H1 (cell line): ENCODE measurements around the gene AP2A2. TPM values are rescaled to one million over a fixed set of nuclear protein-coding genes. Genes with fewer than 3 reads are reported as not detected.

Experiments
- CTCF ChIA-PET: fragments of 300-600 bp; sonication (Branson Sonifier 250); formaldehyde crosslinking; loops from one replicate; lab custom pipeline; 2021; ENCODE audit not compliant: partially characterized antibody; lab: Charles Lee
- POLR2A ChIA-PET: fragments of 300-600 bp; sonication (Branson Sonifier 250); formaldehyde crosslinking; loops from one replicate; lab custom pipeline; 2021; ENCODE audit warnings: inconsistent platforms; ENCODE audit not compliant: partially characterized antibody; lab: Charles Lee
- DNase-seq, 2 experiments: peaks; one replicate each; pipeline versions ENCODE4 v3.0.0 to v3.0.0-alpha.2; 2010 to 2022; ENCODE audit warnings: low spot score in 2 of 2, low read depth in 1 of 2, mixed read lengths in 1 of 2
- FAIRE-seq: peaks from 2 replicates; lab custom pipeline; 2011; peaks lifted over from hg19 to GRCh38; lab: Jason Lieb, UNC
- H2AFZ ChIP-seq: 2 replicates; pipeline ENCODE4 v1.8.1; 2012; ENCODE audit warnings: low read length, inconsistent platforms
- H2AK5ac ChIP-seq: 2 replicates; pipeline ENCODE4 v1.6.1; 2013; ENCODE audit warnings: low read depth, low read length
- H2BK120ac ChIP-seq: replicated peaks from 2 replicates; pipeline ENCODE3; 2013; ENCODE audit warnings: low read depth, low read length, inconsistent platforms
- H2BK12ac ChIP-seq: 2 replicates; pipeline ENCODE4 v1.6.1; 2013; ENCODE audit warnings: low read depth, low read length
- H2BK15ac ChIP-seq: 2 replicates; pipeline ENCODE4 v1.6.1; 2013; ENCODE audit warnings: low read length
- H2BK20ac ChIP-seq: 2 replicates; pipeline ENCODE4 v1.6.1; 2013; ENCODE audit warnings: low read length
- H2BK5ac ChIP-seq: 2 replicates; pipeline ENCODE4 v1.6.1; 2013; ENCODE audit warnings: low read depth, low read length
- H3K14ac ChIP-seq: 2 replicates; pipeline ENCODE4 v1.6.1; 2013; ENCODE audit warnings: inconsistent platforms; ENCODE audit not compliant: insufficient read length
- H3K18ac ChIP-seq: 2 replicates; pipeline ENCODE4 v1.6.1; 2013; ENCODE audit warnings: low read length; ENCODE audit errors: extremely low read depth
- H3K23ac ChIP-seq: 2 replicates; pipeline ENCODE4 v1.6.1; 2013; ENCODE audit warnings: inconsistent platforms; ENCODE audit not compliant: insufficient read length
- H3K23me2 ChIP-seq: 2 replicates; pipeline ENCODE4 v1.6.1; 2013; ENCODE audit warnings: low read depth, low read length
- H3K27ac ChIP-seq: 2 replicates; pipeline ENCODE4 v1.6.1; 2011; ENCODE audit warnings: low read depth, low read length, inconsistent platforms
- H3K27me3 ChIP-seq, 4 experiments: replicated peaks in 1 of 4; 1 replicate in 1 of 4; 2 replicates in 3 of 4; pipeline versions ENCODE4 v1.6.1 to v1.8.1; 2011 to 2013; ENCODE audit warnings: low read length in 3 of 4, mild to moderate bottlenecking in 3 of 4, inconsistent platforms in 2 of 4, mixed read lengths in 2 of 4, moderate library complexity in 1 of 4; ENCODE audit not compliant: control insufficient read depth in 3 of 4, insufficient read depth in 3 of 4; ENCODE audit errors: extremely low read depth in 1 of 4
- H3K36me3 ChIP-seq, 4 experiments: 2 replicates each; pipeline versions ENCODE4 v1.6.1 to v1.8.1; 2011 to 2013; ENCODE audit warnings: mild to moderate bottlenecking in 4 of 4, low read length in 3 of 4, moderate library complexity in 2 of 4, control low read depth in 1 of 4, inconsistent platforms in 1 of 4; ENCODE audit not compliant: insufficient read depth in 4 of 4, control insufficient read depth in 2 of 4
- H3K4ac ChIP-seq: replicated peaks from 2 replicates; pipeline ENCODE3; 2013; ENCODE audit warnings: low read length, low read depth, mixed read lengths, inconsistent platforms; ENCODE audit not compliant: insufficient read length
- H3K4me1 ChIP-seq, 4 experiments: replicated peaks in 1 of 4; 1 replicate in 1 of 4; 2 replicates in 3 of 4; pipeline versions ENCODE4 v1.6.1 to v1.8.1; 2011 to 2013; ENCODE audit warnings: low read length in 3 of 4, inconsistent platforms in 2 of 4, mixed read lengths in 1 of 4; ENCODE audit not compliant: insufficient read depth in 4 of 4, control insufficient read depth in 3 of 4
- H3K4me2 ChIP-seq, 2 experiments: 2 replicates each; pipeline versions ENCODE4 v1.6.1 to v1.8.1; 2011 to 2013; ENCODE audit warnings: low read depth in 2 of 2, low read length in 2 of 2, control low read depth in 1 of 2, inconsistent platforms in 1 of 2, mild to moderate bottlenecking in 1 of 2; ENCODE audit not compliant: insufficient read depth in 1 of 2
- H3K4me3 ChIP-seq, 4 experiments: fragments of 200-600, 300-600 bp in 1 of 4; sonication (generic), shearing (Covaris generic), sonication (Bioruptor Twin) in 1 of 4; 2 replicates each; pipeline versions ENCODE4 v1.5.1 to v1.8.1; 2011 to 2016; ENCODE audit warnings: low read length in 4 of 4, low read depth in 3 of 4, control low read depth in 2 of 4, inconsistent platforms in 2 of 4, mild to moderate bottlenecking in 2 of 4, mixed read lengths in 1 of 4, moderate library complexity in 1 of 4; ENCODE audit not compliant: insufficient read depth in 2 of 4; ENCODE audit errors: extremely low read depth in 1 of 4
- H3K56ac ChIP-seq: replicated peaks from 2 replicates; pipeline ENCODE3; 2013; ENCODE audit warnings: low read depth, mild to moderate bottlenecking, mixed read lengths, low read length, inconsistent platforms; ENCODE audit not compliant: insufficient read length
- H3K79me1 ChIP-seq: 2 replicates; pipeline ENCODE4 v1.6.1; 2013; ENCODE audit warnings: low read depth, low read length, control low read depth
- H3K79me2 ChIP-seq, 2 experiments: 2 replicates each; pipeline versions ENCODE4 v1.6.1 to v1.8.1; 2012 to 2013; ENCODE audit warnings: low read length in 2 of 2, mild to moderate bottlenecking in 2 of 2, inconsistent platforms in 1 of 2; ENCODE audit not compliant: insufficient read depth in 2 of 2, control insufficient read depth in 1 of 2
- H3K9ac ChIP-seq, 4 experiments: replicated peaks in 1 of 4; 1 replicate in 1 of 4; 2 replicates in 3 of 4; pipeline versions ENCODE4 v1.6.1 to v1.8.1; 2011 to 2013; ENCODE audit warnings: low read depth in 3 of 4, low read length in 3 of 4, control low read depth in 2 of 4, mild to moderate bottlenecking in 2 of 4, moderate library complexity in 2 of 4, inconsistent platforms in 1 of 4; ENCODE audit errors: extremely low read depth in 1 of 4
- H3K9me3 ChIP-seq, 2 experiments: 2 replicates each; pipeline versions ENCODE4 v1.6.1 to v1.8.1; 2012 to 2013; ENCODE audit warnings: mild to moderate bottlenecking in 2 of 2, moderate library complexity in 2 of 2, control low read depth in 1 of 2, inconsistent platforms in 1 of 2, low read depth in 1 of 2, low read length in 1 of 2, mixed read lengths in 1 of 2; ENCODE audit not compliant: insufficient read depth in 2 of 2
- H4K20me1 ChIP-seq, 2 experiments: replicated peaks in 1 of 2; 2 replicates each; pipeline versions ENCODE3 to v1.8.1; 2011 to 2013; ENCODE audit warnings: inconsistent platforms in 2 of 2, low read length in 2 of 2, mild to moderate bottlenecking in 1 of 2; ENCODE audit not compliant: insufficient read depth in 2 of 2, control insufficient read depth in 1 of 2
- H4K5ac ChIP-seq: 2 replicates; pipeline ENCODE4 v1.6.1; 2013; ENCODE audit warnings: low read length, low read depth, mixed read lengths, inconsistent platforms; ENCODE audit not compliant: insufficient read length
- H4K8ac ChIP-seq: 2 replicates; pipeline ENCODE4 v1.8.0; 2013; ENCODE audit warnings: mild to moderate bottlenecking, moderate library complexity, low read length, inconsistent platforms; ENCODE audit not compliant: insufficient read depth; ENCODE audit errors: extremely low read depth
- H4K91ac ChIP-seq: replicated peaks from 2 replicates; pipeline ENCODE3; 2013; ENCODE audit warnings: low read length, mixed read lengths, inconsistent platforms; ENCODE audit not compliant: insufficient read length
- BRCA1 ChIP-seq: IDR thresholded peaks from 2 replicates; pipeline ENCODE4 v1.6.1; 2012; ENCODE audit warnings: low read depth, low read length, improper control_type of control experiment
- CREB1 ChIP-seq: IDR thresholded peaks from 2 replicates; pipeline ENCODE4 v1.6.1; 2012; ENCODE audit warnings: inconsistent platforms
- MAFK ChIP-seq: IDR thresholded peaks from 2 replicates; pipeline ENCODE4 v1.6.1; 2012; ENCODE audit warnings: low read depth, mild to moderate bottlenecking, improper control_type of control experiment, low read length
- TBP ChIP-seq: IDR thresholded peaks from 2 replicates; pipeline ENCODE4 v1.6.1; 2011; ENCODE audit warnings: low read depth, low read length, improper control_type of control experiment
- ZNF274 ChIP-seq: IDR thresholded peaks from 2 replicates; pipeline ENCODE4 v1.7.0; 2012; ENCODE audit warnings: low read length, borderline replicate concordance; ENCODE audit errors: extremely low read depth
- WGBS, 2 experiments: shearing (Covaris generic) in 1 of 2; methylation state at CpG; one replicate each; pipeline versions ENCODE4 v1.1.6 to v1.1.7; 2013 to 2015; ENCODE audit warnings: low lambda C conversion rate in 2 of 2, mixed read lengths in 2 of 2, inconsistent platforms in 1 of 2, low coverage in 1 of 2, missing lambda C conversion rate in 1 of 2; ENCODE audit not compliant: insufficient replicate concordance in 2 of 2, insufficient coverage in 1 of 2, insufficient read length in 1 of 2; ENCODE audit errors: extremely low coverage in 1 of 2, missing lambda C conversion rate in 1 of 2; 5-methylcytosine and 5-hydroxymethylcytosine counted together
- polyA plus RNA-seq, 7 experiments: library from polyadenylated mRNA; depleted of rRNA in 3 of 7; stranded (reverse) in 5 of 7; unstranded in 2 of 7; fragments of >200 nt in 5 of 7; fragments of 200-250 nt in 2 of 7; gene quantifications; 1 replicate in 5 of 7; 2 replicates in 1 of 7; 4 replicates in 1 of 7; pipeline versions ENCODE4 v1.2.1 to v1.2.3, GENCODE V29; 2011 to 2013; ENCODE audit warnings: missing spikeins in 2 of 7, mixed read lengths in 2 of 7
- total RNA-seq: library from RNA; stranded (reverse); fragmentation: NEBNext Ultra II Directional; extraction: Animal tissue kit (Norgen Biotek cat#: 25700); gene quantifications from 2 replicates; pipeline ENCODE4 v1.2.1, GENCODE V29; 2021

Gene AP2A2
- total and polyA plus RNA-seq, 2 of the 8 experiments (the other 6 are each of a cell fraction or from before 2014, with no cell fraction given): 50.0 to 65.0 TPM

GRCh38 chr11:1039481-1040427, 114.1 kb downstream of the AP2A2 start:
- Histone ChIP-seq H2BK5ac (no peak overlapping the region; the same call in 1 of the 2 replicates), H2BK20ac (no peak overlapping the region), H4K91ac (no peak overlapping the region), H4K5ac (no peak overlapping the region), H3K4ac (no peak overlapping the region)
- TF ChIP-seq MAFK: no peak
- no peak for TF ChIP-seq TBP
- TF ChIP-seq ZNF274: no peak
- no peak for TF ChIP-seq CREB1
- no peak for TF ChIP-seq BRCA1
- TF ChIP-seq, all 59 proteins: peak for 0
- H3K79me2 ChIP-seq: no peaks in the 10 kb centered on the region
- no peak overlapping the region for H2AK5ac ChIP-seq
- H3K4me2 ChIP-seq: no peak overlapping the region
- H3K9me3 ChIP-seq: no peaks in the 10 kb centered on the region
- H4K20me1 ChIP-seq: peaks cover 0 to 3% of the 10 kb centered on the region in 2 experiments
- no peak overlapping the region; the same call in 1 of the 2 replicates for H4K8ac ChIP-seq
- H3K23me2 ChIP-seq: no peaks in the 10 kb centered on the region; the same call in 1 of the 2 replicates
- H3K27me3 ChIP-seq: no peaks in the 10 kb centered on the region
- H2BK120ac ChIP-seq: no peak overlapping the region
- no peak overlapping the region for H2BK15ac ChIP-seq
- no peak for DNase-seq
- no peak overlapping the region for H2BK12ac ChIP-seq
- no peak overlapping the region for H3K27ac ChIP-seq
- H3K18ac ChIP-seq: no peak overlapping the region
- H3K9ac ChIP-seq: no peak overlapping the region
- H3K4me3 ChIP-seq: no peak overlapping the region
- CTCF ChIA-PET: interaction anchor here (1.0 to 5.0 kb wide), 2 partner anchors 11 to 166 kb away, joined by 3 to 22 read pairs; no protein-coding TSS in a partner anchor
- FAIRE-seq: no peak
- no peak overlapping the region for H2AFZ ChIP-seq
- no peak overlapping the region for H3K56ac ChIP-seq
- POLR2A ChIA-PET: interaction anchor here (1.2 to 1.6 kb wide), 3 partner anchors 9 to 196 kb away, joined by 4 read pairs; no protein-coding TSS in a partner anchor
- H3K36me3 ChIP-seq: no peaks in the 10 kb centered on the region
- 92% methylated on average over 28 of the region's 32 CpGs; no CpG with 5 or more reads in 1 of the 2 experiments for WGBS, 2 experiments
- H3K14ac ChIP-seq: no peak overlapping the region
- H3K79me1 ChIP-seq: no peaks in the 10 kb centered on the region
- H3K4me1 ChIP-seq: no peaks in the 10 kb centered on the region; a peak in 2 of 7 replicates
- H3K23ac ChIP-seq: no peak overlapping the region
